GM20000 (cell line): ENCODE measurements around the gene COA6.

Experiments used
- DNase-seq: peaks from one replicate; pipeline ENCODE4 v3.0.0; 2012; ENCODE audit warnings: low spot score
- CTCF ChIP-seq: IDR thresholded peaks from 2 replicates; pipeline ENCODE4 v1.5.1; 2012; ENCODE audit warnings: mild to moderate bottlenecking, control low read depth; ENCODE audit errors: extremely low read depth, missing control alignments

Gene COA6

GRCh38 chr1:234412830-234413229 lies 39.6 kb downstream of the COA6 start:
- no peak for TF ChIP-seq CTCF
- no peak for DNase-seq

- no peak for TF ChIP-seq CTCF
- no peak for DNase-seq
These were observed 40.2 kb downstream of the COA6 start for GRCh38 chr1:234413485-234413884.

GRCh38 chr1:234413990-234414389 lies 40.7 kb downstream of the COA6 start:
- no peak for TF ChIP-seq CTCF
- no peak for DNase-seq

- TF ChIP-seq CTCF: no peak
- DNase-seq: no peak
These were observed 54.8 kb downstream of the COA6 start for GRCh38 chr1:234427950-234428646.

- DNase-seq: no peak
- TF ChIP-seq CTCF: no peak
These were observed 56.2 kb downstream of the COA6 start for GRCh38 chr1:234429434-234429806.

- no peak for DNase-seq
- no peak for TF ChIP-seq CTCF
These were observed 57.4 kb downstream of the COA6 start for GRCh38 chr1:234430691-234431090.

- DNase-seq: no peak
- no peak for TF ChIP-seq CTCF
These were observed 58.0 kb downstream of the COA6 start for GRCh38 chr1:234431255-234431654.
